Testis (tissue), 2 donors: ENCODE results near the gene GRID1.

ENCODE experiments used
- CTCF ChIP-seq, 3 experiments: fragments of 450-650 bp in 2 of 3; fragments of 200-600 bp in 1 of 3; sonication (generic) in 1 of 3; IDR thresholded peaks; one replicate each; pipeline ENCODE4 v1.5.1; 2016 to 2019; ENCODE audit warnings: antibody characterized with exemption in 3 of 3, mild to moderate bottlenecking in 2 of 3, moderate library complexity in 1 of 3
- POLR2A ChIP-seq: fragments of 450-650 bp; IDR thresholded peaks from one replicate; pipeline ENCODE4 v1.6.1; 2017; ENCODE audit warnings: antibody characterized with exemption, mild to moderate bottlenecking, moderate library complexity

DNA sequence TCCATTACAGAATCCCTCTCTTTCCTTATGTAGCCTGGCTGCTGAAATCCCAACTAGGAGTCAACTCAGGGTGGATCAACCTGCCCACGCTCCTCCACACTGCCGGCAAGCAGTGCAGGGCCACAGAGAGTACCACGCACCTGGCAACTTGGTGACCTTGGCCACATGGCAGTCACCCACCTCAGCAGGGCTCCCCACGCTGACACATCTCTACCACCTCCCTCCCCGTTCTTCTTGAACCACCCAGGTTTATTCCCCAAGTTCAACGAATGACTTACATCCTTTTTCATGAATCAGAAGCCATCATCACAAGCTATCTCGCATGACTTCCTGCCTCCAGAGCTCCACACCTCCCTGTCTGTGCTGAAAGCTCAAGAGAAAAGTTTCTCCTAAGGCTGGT is 153.4 kb downstream of the GRID1 start:
- TF ChIP-seq CTCF (IDR thresholded peaks at IDR 0.05) (no peak), POLR2A (no peak)
